Esophagus muscularis mucosa (tissue), 4 donors: ENCODE data around the gene NPB.

Experiments
- EP300 ChIP-seq: sonication (generic); formaldehyde crosslinking; IDR thresholded peaks from one replicate; pipeline ENCODE4 v1.6.1; 2017; ENCODE audit warnings: antibody characterized with exemption
- POLR2AphosphoS5 ChIP-seq, 2 donors: sonication (generic); formaldehyde crosslinking; IDR thresholded peaks; one replicate each; pipeline ENCODE4 v1.6.1; 2017; ENCODE audit warnings: antibody characterized with exemption in 2 of 2
- TF ChIP-seq, protein P1 (sequence below), 3 experiments: fragments of 200-600 bp in 2 of 3; fragments of 450-650 bp in 1 of 3; sonication (generic) in 2 of 3; IDR thresholded peaks; one replicate each; pipeline ENCODE4 v1.5.1; 2017 to 2019; ENCODE audit warnings: antibody characterized with exemption in 3 of 3, mild to moderate bottlenecking in 2 of 3, moderate library complexity in 1 of 3

- TF ChIP-seq, protein P1, sequence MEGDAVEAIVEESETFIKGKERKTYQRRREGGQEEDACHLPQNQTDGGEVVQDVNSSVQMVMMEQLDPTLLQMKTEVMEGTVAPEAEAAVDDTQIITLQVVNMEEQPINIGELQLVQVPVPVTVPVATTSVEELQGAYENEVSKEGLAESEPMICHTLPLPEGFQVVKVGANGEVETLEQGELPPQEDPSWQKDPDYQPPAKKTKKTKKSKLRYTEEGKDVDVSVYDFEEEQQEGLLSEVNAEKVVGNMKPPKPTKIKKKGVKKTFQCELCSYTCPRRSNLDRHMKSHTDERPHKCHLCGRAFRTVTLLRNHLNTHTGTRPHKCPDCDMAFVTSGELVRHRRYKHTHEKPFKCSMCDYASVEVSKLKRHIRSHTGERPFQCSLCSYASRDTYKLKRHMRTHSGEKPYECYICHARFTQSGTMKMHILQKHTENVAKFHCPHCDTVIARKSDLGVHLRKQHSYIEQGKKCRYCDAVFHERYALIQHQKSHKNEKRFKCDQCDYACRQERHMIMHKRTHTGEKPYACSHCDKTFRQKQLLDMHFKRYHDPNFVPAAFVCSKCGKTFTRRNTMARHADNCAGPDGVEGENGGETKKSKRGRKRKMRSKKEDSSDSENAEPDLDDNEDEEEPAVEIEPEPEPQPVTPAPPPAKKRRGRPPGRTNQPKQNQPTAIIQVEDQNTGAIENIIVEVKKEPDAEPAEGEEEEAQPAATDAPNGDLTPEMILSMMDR (IDR thresholded peaks at IDR 0.05): no peak
- TF ChIP-seq POLR2AphosphoS5 (IDR thresholded peaks at IDR 0.05) (no peak), EP300 (no peak)
Measured at GRCh38 chr17:81932333-81932983, 30.4 kb downstream of the NPB start.
